ENCODE measurements around the gene IL26.
"Not testable (repeated sequence)": the region's sequence is repeated elsewhere in the genome, so short reads cannot be mapped to it uniquely, and the experiment has no call there.

Gene IL26

GRCh38 chr12:68178184-68178583 lies 47.4 kb downstream of the IL26 start:
- TF ChIP-seq, protein P1, sequence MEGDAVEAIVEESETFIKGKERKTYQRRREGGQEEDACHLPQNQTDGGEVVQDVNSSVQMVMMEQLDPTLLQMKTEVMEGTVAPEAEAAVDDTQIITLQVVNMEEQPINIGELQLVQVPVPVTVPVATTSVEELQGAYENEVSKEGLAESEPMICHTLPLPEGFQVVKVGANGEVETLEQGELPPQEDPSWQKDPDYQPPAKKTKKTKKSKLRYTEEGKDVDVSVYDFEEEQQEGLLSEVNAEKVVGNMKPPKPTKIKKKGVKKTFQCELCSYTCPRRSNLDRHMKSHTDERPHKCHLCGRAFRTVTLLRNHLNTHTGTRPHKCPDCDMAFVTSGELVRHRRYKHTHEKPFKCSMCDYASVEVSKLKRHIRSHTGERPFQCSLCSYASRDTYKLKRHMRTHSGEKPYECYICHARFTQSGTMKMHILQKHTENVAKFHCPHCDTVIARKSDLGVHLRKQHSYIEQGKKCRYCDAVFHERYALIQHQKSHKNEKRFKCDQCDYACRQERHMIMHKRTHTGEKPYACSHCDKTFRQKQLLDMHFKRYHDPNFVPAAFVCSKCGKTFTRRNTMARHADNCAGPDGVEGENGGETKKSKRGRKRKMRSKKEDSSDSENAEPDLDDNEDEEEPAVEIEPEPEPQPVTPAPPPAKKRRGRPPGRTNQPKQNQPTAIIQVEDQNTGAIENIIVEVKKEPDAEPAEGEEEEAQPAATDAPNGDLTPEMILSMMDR (IDR thresholded peaks at IDR 0.05; ENCODE audit: control insufficient read depth, extremely low read depth, insufficient read depth): no peak
- no peak overlapping the region for H3K4me3 ChIP-seq (ENCODE audit: low read depth, low read length)
- DNase-seq (ENCODE audit: low read depth): no peak

- TF ChIP-seq, protein P1 (IDR thresholded peaks at IDR 0.05; ENCODE audit: control insufficient read depth, extremely low read depth, insufficient read depth): no peak
- no peak overlapping the region for H3K4me3 ChIP-seq (ENCODE audit: low read depth, low read length)
- DNase-seq (ENCODE audit: low read depth): no peak
Observed at GRCh38 chr12:68177562-68177961, 48.0 kb downstream of the IL26 start.

GRCh38 chr12:68176257-68176656 lies 49.4 kb downstream of the IL26 start:
- TF ChIP-seq, protein P1 (IDR thresholded peaks at IDR 0.05; ENCODE audit: control insufficient read depth, extremely low read depth, insufficient read depth): no peak
- DNase-seq (ENCODE audit: low read depth): no peak
- no peak overlapping the region for H3K4me3 ChIP-seq (ENCODE audit: low read depth, low read length)

DNA sequence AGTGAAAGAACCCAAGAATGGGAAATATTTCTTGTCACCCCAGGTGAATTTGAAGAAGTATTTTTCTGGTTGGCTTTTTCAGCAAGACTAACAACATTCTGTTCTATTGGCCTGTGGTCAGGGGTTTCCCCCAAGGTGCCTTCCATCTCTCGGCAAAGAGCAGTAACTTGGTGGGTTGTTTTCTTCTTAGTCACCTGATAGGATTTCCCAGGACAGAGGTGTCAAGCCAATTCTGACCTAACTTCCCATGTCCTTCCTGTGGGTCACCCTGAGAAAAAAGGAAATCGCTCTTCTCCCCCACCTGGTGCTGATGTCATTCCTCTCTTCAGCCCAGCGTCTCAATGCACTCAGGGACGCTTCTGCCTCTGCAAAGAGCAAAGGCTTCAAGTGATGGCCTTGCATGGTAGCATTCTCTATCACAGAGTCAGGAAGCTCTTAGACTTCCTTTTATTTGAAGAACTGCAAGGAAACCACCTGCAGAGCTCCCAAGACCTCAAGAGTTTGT lies 50.0 kb downstream of the IL26 start:
- DNase-seq (ENCODE audit: low read depth): no peak
- TF ChIP-seq, protein P1 (IDR thresholded peaks at IDR 0.05; ENCODE audit: control insufficient read depth, extremely low read depth, insufficient read depth): no peak
- H3K4me3 ChIP-seq (ENCODE audit: low read depth, low read length): no peak overlapping the region

DNA sequence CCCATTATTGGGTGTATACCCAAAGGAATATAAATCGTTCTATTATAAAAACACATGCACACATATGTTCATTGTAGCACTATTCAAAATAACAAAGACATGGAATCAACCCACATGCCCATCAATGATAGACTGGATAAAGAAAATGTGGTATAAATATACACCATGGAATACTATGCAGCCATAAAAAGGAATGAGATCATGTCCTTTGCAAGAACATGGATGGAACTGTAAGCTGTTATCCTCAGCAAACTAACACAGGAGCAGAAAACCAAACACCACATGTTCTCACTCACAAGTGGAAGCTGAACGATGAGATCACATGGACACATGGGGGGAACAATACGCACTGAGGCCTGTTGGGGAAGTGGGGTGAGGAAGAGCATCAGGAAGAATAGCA lies 50.8 kb downstream of the IL26 start:
- not testable (repeated sequence) for DNase-seq (ENCODE audit: low read depth); H3K4me3 ChIP-seq (ENCODE audit: low read depth, low read length)

GRCh38 chr12:68173792-68174191 lies 51.8 kb downstream of the IL26 start:
- TF ChIP-seq, protein P1 (IDR thresholded peaks at IDR 0.05; ENCODE audit: control insufficient read depth, extremely low read depth, insufficient read depth): no peak
- no peak for DNase-seq (ENCODE audit: low read depth)
- H3K4me3 ChIP-seq (ENCODE audit: low read depth, low read length): no peak overlapping the region

DNA sequence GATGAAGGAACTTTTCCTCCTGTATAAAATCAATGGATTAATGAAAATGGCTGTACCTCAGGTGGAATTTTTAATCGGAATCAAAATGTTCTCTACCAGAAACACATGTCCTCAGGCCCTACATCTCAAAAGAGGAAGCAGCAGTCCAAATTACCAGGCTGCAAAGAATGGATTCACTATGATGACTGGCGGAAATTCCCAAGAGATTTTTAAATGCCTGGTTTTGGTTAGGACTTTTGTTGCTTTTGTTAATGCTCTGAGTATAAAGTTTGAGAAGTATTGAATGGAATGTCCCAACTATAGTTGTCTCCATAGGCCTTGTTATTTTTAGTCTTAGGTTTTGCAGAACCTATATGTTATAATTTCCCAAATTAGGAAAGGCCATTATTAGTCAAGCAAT lies 54.9 kb downstream of the IL26 start:
- no peak for DNase-seq (ENCODE audit: low read depth)
- TF ChIP-seq, protein P1 (IDR thresholded peaks at IDR 0.05; ENCODE audit: control insufficient read depth, extremely low read depth, insufficient read depth): no peak
- no peak overlapping the region for H3K4me3 ChIP-seq (ENCODE audit: low read depth, low read length)
